Urinary bladder (tissue), 4 donors: Measurements from ENCODE around the gene ZNF831. TPM values are rescaled to one million over a fixed set of nuclear protein-coding genes. Genes with fewer than 3 reads are reported as not detected.

Experiments
- DNase-seq: peaks from one replicate; pipeline ENCODE4 v3.0.0-alpha.2; 2015; ENCODE audit errors: extremely low spot score
- H3K27ac ChIP-seq: one replicate; pipeline ENCODE4 v1.5.1; 2013; ENCODE audit warnings: low read depth, mild to moderate bottlenecking, moderate library complexity
- H3K36me3 ChIP-seq: one replicate; pipeline ENCODE4 v1.6.1; 2013; ENCODE audit warnings: mild to moderate bottlenecking, moderate library complexity; ENCODE audit not compliant: insufficient read depth
- H3K4me1 ChIP-seq: one replicate; pipeline ENCODE4 v1.6.1; 2013; ENCODE audit warnings: mild to moderate bottlenecking, moderate library complexity; ENCODE audit not compliant: insufficient read depth
- H3K4me3 ChIP-seq: one replicate; pipeline ENCODE4 v1.5.1; 2013; ENCODE audit warnings: low read depth, low read length
- WGBS: extraction: QIAGEN DNeasy Blood & Tissue Kit; methylation state at CpG from one replicate; pipeline ENCODE4 v1.1.7; 2013; 5-methylcytosine and 5-hydroxymethylcytosine counted together
- polyA plus RNA-seq: library from polyadenylated mRNA; stranded (reverse); fragments of 200-250 nt; gene quantifications from one replicate; pipeline ENCODE4 v1.2.3, GENCODE V29; 2013
- total RNA-seq: library from RNA; depleted of rRNA; stranded (reverse); fragments of >200 nt; gene quantifications from one replicate; pipeline ENCODE4 v1.2.3, GENCODE V29; 2014
- donor health status: healthy with polysubstance abuse.
- donor health status: healthy.

ZNF831 gene
- total and polyA plus RNA-seq, 2 donors = 0.18 to 0.69 TPM

DNA sequence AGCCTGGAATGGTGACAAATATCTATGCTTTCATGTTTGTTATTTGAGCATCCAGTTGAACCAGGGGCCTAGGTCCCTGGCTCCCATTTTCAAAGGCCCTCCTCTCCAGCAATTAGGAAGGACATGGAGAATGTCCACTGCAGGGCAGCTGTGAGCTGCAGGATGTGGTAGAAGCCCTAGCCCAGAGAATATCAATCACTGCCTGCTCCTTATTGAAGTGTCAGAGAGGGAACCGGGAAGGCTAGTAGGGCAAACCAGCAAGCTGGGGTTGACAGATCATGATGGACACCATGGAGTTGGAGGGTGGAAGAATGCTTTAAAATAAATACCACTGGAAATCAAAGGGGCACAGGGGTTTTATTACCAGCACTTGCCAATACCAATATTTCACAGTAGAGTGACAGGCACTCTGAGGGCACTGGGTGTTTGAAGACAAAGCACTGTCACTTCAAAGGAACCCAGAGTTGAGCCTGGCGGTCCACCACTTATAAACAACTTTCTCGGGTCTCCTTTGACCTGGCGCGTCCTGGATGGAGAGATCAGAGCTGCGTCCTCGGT lies 47.7 kb downstream of the ZNF831 start:
- Histone ChIP-seq H3K36me3 (no peaks in the 10 kb centered on the region), H3K4me1 (no peaks in the 10 kb centered on the region), H3K4me3 (no peak overlapping the region), H3K27ac (no peak overlapping the region)
- no peak for DNase-seq
- WGBS = 64% methylated on average over 7 of the region's 7 CpGs

GRCh38 chr20:59214073-59214472 lies 50.5 kb downstream of the ZNF831 start:
- DNase-seq = no peak
- 30% methylated on average over 4 of the region's 4 CpGs for WGBS
- no peaks in the 10 kb centered on the region for H3K36me3 ChIP-seq
- H3K4me3 ChIP-seq = no peak overlapping the region
- no peaks in the 10 kb centered on the region for H3K4me1 ChIP-seq
- no peak overlapping the region for H3K27ac ChIP-seq

DNA sequence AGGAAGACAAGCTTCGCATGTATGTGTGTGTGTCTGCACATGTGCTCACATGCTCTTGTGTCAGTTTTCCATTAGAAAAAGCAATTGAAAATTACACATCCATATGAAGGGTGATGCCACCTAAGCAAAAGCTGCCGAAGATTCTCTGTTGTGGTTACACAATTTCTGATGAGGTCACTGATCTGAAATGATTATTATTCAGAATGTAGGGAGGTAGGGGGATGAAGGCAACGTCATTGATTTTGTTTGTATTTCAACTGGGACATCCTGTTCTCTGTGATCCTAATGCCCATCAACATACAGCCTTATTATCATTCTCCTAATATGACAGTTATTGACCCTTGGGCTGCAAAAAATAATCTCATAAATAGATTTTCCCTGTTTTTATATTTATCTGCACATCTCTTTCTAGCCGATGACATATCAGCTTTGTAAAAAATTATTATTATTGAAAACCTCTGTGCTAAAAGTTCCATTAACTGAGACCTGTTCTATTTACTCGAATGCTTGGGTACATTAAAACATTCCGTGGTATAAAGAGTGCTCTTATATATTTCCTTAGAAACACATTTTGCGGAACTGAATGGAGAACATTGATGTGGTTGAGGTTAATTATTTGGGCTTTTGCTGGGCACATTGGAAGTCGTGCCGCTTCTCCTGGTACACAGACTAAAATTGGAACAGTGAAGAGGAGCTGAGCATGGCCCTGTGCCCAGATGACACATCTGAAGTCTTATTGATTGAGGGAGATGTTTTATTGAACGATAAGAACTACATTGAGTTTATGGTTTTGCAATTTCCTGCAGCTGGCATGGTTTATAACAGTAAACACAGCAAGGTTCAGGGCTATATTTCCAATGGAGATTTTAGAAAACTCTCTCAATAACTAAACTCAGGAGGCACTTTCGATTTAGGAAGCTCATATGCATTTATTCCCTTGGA lies 51.3 kb downstream of the ZNF831 start:
- no peak overlapping the region for H3K27ac ChIP-seq
- no peaks in the 10 kb centered on the region for H3K4me1 ChIP-seq
- H3K36me3 ChIP-seq = no peaks in the 10 kb centered on the region
- DNase-seq = no peak
- 66% methylated on average over 11 of the region's 11 CpGs for whole genome bisulfite sequencing
- H3K4me3 ChIP-seq = no peak overlapping the region

DNA sequence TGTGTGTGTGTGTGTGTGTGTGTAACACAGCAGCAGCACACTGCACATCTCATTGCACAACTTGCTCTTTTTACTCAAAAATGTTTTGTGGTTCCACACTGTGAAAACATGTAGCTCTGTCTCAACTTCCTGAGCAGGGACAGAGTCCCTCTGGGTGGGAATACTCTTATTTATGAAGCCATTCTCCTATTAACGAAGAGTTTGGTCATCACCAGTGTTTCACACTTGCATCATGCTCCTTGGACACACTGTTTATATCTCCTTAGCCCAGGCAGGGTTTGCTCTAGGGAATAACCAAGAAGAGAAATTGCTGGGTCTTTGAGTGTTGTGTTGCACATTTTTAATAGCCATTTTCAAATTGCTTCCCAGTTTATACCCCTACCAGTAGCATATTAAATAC lies 53.6 kb downstream of the ZNF831 start:
- WGBS = 78% methylated on average over 1 of the region's 1 CpG
- no peak overlapping the region for H3K27ac ChIP-seq

DNA sequence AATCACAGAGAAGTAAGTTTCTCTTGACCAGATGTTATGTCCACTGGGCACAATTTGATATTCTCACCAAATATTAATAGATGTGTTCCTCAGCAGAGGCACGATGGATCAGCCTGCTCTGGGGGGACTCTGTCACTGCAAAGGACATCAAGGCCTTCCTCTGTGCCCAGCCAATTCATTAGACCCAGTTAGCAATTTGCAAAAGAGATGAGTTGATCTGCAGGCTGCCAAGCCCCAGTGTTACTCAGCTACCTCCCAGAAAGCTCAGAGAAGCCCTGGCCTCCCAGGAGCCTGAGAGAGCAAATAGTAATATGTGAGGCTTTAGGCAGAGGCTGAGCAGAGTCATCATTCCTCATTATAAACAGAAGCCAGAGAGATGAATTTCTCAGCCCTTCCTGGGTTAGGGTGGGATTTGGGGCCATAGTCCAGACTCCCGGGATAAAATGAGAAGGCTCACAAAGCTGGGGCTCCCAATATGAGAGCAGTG lies 54.2 kb downstream of the ZNF831 start:
- Histone ChIP-seq H3K4me3 (no peak overlapping the region), H3K36me3 (no peaks in the 10 kb centered on the region), H3K27ac (no peak overlapping the region), H3K4me1 (no peaks in the 10 kb centered on the region)
- 66% methylated on average over 2 of the region's 2 CpGs for WGBS
- DNase-seq = no peak

More for the DNA sequence above, 53.6 kb downstream of the ZNF831 start:
- Histone ChIP-seq H3K4me1 (no peaks in the 10 kb centered on the region), H3K36me3 (no peaks in the 10 kb centered on the region), H3K4me3 (no peak overlapping the region)
- no peak for DNase-seq

- WGBS = 72% methylated on average over 8 of the region's 8 CpGs
- no peaks in the 10 kb centered on the region for H3K4me1 ChIP-seq
Measured at GRCh38 chr20:59219211-59219610, 55.6 kb downstream of the ZNF831 start.

DNA sequence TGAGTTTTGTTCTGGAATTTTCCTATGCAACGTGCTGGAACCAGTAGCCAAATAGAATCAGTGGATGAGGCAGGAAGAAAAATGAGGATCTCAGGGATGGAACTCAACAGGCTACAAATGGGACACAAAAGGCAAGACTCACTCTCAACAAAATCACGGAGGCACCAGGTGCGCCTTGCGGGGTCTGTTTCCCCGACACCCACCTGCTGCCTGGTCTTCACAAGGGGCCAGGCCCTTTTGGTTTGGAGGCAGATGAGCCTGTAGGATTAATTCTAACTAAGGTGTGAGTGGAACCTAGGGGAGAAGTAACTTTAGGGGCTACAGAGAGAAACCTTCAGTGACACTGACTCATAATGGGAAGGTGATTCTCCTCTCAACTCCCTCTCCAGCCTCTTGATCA lies 56.5 kb downstream of the ZNF831 start:
- no peaks in the 10 kb centered on the region for H3K36me3 ChIP-seq
- no peak for DNase-seq
- 97% methylated on average over 5 of the region's 5 CpGs for WGBS
- H3K27ac ChIP-seq = no peak overlapping the region
- no peaks in the 10 kb centered on the region for H3K4me1 ChIP-seq
- no peak overlapping the region for H3K4me3 ChIP-seq

More at GRCh38 chr20:59219211-59219610, 55.6 kb downstream of the ZNF831 start:
- no peak overlapping the region for H3K4me3 ChIP-seq
- H3K36me3 ChIP-seq = no peaks in the 10 kb centered on the region
- DNase-seq = no peak
- no peak overlapping the region for H3K27ac ChIP-seq

- H3K27ac ChIP-seq = no peak overlapping the region
- no peak for DNase-seq
- H3K4me3 ChIP-seq = no peak overlapping the region
- H3K36me3 ChIP-seq = no peaks in the 10 kb centered on the region
- 57% methylated on average over 9 of the region's 9 CpGs for WGBS
- no peaks in the 10 kb centered on the region for H3K4me1 ChIP-seq
Measured at GRCh38 chr20:59221049-59221706, 57.6 kb downstream of the ZNF831 start.

DNA sequence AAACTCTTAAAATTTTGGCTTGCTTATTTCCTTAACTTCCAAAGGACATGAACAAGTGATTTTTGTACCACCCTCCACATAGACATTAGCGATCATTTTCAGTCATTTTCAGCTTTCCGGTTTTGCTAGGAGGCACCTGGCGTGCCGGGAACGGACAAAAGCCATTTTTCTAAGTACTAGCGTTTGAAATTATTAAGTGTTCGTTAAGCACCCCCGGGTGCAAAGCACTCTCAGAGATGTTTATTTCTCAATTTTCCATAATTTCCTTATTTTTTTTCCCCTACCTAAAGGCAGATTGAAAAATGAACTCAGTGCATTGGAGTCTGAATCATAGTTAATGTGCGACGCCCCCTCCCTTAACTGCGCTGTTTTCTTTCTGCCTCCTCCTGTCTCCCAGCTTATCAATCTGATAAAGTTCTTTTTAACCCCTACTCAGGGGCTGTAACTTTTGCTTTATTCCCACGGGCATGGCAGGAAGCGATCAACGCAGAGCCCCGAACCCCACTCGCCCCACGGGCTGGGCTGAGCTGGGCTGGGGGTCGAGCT lies 58.2 kb downstream of the ZNF831 start:
- Histone ChIP-seq H3K36me3 (no peaks in the 10 kb centered on the region), H3K27ac (no peak overlapping the region), H3K4me3 (peak overlapping the region; percentile 44), H3K4me1 (no peaks in the 10 kb centered on the region)
- WGBS = 14% methylated on average over 18 of the region's 18 CpGs
- no peak for DNase-seq

DNA sequence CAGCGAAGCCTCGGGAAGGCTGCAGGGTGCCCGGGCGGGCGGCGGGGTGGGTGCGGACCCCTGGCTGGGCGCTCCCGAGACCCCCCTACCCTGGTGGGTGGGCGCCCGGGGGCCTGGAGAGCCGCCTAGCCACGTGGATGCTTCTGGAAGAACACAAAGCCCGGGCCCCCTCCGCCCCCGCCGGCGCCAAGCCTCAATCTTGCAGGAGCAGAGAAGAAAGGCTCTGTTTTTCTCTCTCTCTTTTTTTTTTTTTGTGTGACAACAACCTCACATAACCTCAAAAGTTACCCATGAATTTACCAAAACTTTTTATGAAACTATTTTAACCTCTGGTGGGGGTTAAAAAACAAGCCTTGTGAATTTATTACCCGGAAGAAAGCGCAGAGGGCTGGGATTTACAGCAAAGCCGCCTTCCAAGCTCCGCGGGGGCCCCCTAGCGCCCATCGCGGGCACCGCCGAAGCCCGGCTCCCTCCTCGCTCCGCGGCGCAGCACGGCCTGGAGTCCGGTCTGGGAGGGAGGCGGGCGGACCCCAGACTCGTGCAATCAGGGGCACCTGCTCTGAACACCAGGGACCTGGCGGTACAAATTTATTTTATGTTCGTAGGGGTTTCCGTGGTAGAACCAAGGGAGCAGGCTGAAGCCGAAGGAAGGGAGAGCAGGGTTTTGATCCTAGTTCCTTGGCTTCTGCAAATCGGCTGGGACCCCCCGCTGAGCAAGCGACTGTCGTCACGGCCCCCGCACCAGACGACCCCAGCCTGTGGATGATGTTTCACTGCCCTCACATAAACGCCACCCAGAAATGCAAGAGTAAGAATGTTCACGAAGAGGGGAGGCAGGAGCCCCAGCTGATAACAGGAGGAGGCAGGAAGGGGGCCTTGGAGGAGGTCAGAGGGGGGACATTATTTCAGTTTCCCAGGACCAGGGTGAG lies 58.9 kb downstream of the ZNF831 start:
- 2% methylated on average over 51 of the region's 51 CpGs for WGBS
- H3K27ac ChIP-seq = no peak overlapping the region
- no peaks in the 10 kb centered on the region for H3K36me3 ChIP-seq
- H3K4me1 ChIP-seq = no peaks in the 10 kb centered on the region
- peak overlapping the region; percentile 44 for H3K4me3 ChIP-seq
- DNase-seq = peak; percentile 51

DNA sequence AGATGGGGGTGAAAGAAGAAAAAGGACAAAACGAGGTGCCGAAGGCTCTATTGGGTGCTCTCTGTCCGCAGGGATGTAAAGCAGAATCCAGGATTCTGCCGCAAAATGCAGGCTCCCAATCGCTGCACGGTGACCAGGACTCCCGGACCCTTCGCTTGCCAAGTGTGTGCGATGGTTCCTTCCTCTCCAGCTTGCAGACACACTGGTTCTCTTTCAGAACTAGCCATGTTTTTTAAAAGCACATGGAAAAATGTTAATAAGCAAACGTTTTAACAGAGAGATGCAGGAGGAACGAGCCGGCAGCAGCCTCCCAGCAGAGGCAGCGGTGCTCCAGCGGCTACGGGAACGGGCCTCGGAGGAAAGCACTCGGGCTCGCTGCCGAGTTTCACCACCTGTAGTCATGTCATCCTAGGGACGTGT lies 59.6 kb downstream of the ZNF831 start:
- WGBS = 9% methylated on average over 21 of the region's 21 CpGs
- no peak overlapping the region for H3K4me3 ChIP-seq
- no peak for DNase-seq
- H3K27ac ChIP-seq = no peak overlapping the region
- no peaks in the 10 kb centered on the region for H3K36me3 ChIP-seq
- no peaks in the 10 kb centered on the region for H3K4me1 ChIP-seq

DNA sequence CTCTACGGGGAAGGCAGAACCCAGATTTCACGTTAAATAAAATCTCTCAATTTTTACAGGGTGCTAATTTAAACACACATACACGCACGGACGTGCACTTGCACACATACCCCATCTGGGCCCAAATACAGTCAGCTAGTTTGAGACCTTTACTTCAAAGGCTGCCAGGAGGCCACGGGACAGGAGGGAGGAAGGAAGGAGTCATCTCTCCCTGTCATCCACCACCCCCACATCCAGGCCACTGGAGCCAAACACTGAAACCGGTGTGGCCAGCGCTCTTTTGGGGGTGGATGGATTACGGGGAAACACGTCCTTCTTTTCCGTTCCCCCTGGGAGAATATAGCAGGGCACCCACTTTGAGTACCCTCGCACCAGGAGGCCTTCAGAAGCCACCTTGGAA lies 60.1 kb downstream of the ZNF831 start:
- WGBS = 66% methylated on average over 12 of the region's 12 CpGs
- no peaks in the 10 kb centered on the region for H3K4me1 ChIP-seq
- no peak overlapping the region for H3K4me3 ChIP-seq
- H3K27ac ChIP-seq = no peak overlapping the region
- DNase-seq = no peak
- no peaks in the 10 kb centered on the region for H3K36me3 ChIP-seq

DNA sequence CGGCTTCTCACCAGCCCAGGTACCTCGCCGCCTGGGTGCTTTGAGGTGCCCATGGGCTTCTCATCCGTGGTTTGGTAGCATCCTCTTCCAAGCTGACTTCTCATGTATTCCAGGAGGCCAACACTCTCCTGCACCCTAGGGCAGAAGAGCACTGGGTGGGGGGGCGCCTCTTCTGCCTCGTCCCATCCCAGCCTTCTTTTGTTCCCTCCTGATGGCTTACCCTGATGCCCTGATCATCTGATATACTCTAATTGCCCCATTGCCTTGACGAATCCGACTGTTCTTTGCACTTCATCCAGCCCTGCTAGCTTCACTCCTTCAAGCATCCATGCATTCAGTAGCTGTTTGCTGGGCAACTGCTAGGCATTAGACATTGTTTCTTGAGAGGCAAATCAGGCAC lies 60.6 kb downstream of the ZNF831 start:
- WGBS = 88% methylated on average over 8 of the region's 8 CpGs
- H3K27ac ChIP-seq = no peak overlapping the region
- no peak for DNase-seq

More for the DNA sequence above, 60.6 kb downstream of the ZNF831 start:
- Histone ChIP-seq H3K36me3 (no peaks in the 10 kb centered on the region), H3K4me1 (no peaks in the 10 kb centered on the region), H3K4me3 (no peak overlapping the region)
